Brain pericyte (primary cell): ENCODE results near the gene ERMN.
"Not testable (repeated sequence)": the region's sequence is repeated elsewhere in the genome, so short reads cannot be mapped to it uniquely, and the experiment has no call there.

Source experiments
- DNase-seq: peaks from one replicate; pipeline ENCODE4 v3.0.0-alpha.2; 2012; ENCODE audit warnings: low read depth, low spot score

The ERMN gene

DNA sequence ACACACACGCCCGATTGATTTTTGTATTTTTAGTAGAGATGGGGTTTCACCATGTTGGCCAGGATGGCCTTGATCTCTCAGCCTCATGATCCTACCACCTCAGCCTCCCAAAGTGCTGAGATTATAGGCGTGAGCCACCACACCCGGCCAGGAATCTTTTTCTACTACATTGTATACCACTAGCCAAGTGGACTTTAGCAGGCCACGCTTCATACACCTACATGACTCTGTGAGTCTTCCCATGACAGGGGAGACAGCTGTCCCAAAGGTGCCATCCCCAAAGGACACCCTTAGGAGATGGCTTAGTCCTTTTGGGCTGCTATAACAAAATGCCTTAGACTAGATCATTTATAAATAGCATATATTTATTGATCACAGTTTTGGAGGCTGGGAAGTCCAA is 32.8 kb downstream of the ERMN start:
- DNase-seq, result no peak

GRCh38 chr2:157291018-157291417 is 34.6 kb downstream of the ERMN start:
- DNase-seq, result no peak

DNA sequence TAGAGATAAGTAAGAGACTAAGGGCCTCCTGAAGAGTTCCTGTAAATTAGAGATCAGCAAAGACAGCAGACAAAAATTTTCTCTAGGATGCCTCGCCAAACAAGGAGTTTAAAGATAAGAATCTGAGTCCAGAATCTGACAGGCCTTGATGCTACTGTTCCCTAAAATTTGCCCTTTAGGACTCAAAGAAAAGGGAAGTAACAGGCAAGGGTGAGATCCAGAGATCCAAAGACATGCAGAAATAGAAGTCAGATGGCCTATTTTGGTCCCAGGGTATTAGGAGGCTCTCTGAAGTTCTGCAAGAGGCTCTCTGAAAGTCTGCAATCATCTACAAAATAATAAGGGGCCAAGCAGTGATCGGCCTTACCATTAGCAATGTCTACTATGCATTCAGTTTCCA is 35.1 kb downstream of the ERMN start:
- DNase-seq, result no peak

GRCh38 chr2:157287160-157287559 is 38.5 kb downstream of the ERMN start:
- DNase-seq, result no peak

DNA sequence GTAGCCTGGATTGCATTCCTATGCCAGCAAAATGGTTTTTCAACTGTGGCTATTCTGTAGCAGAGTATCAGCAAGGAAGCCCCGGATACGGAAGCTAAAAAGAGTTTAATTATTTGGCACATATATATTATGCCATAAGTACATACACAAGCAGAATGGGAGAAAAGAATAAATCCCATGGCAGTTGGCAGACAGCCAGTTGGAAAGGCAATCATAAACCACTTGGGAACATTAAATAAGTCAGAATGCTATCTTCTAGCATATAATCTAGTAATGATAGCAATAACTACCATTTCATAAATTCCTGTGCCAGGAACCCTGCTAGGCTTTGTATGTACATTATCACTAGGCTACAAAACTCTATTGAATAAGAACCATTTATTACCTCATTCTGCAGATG is 42.2 kb downstream of the ERMN start:
- DNase-seq, result no peak

- no peak for DNase-seq
These were observed 44.3 kb downstream of the ERMN start for GRCh38 chr2:157281316-157281715.

- not testable (repeated sequence) for DNase-seq
These were observed 46.3 kb downstream of the ERMN start for GRCh38 chr2:157279311-157279710.

- DNase-seq, result no peak
These were observed 53.9 kb downstream of the ERMN start for GRCh38 chr2:157271590-157272203.

GRCh38 chr2:157269922-157270321 is 55.7 kb downstream of the ERMN start:
- no peak for DNase-seq

- DNase-seq, result no peak
These were observed 56.6 kb downstream of the ERMN start for GRCh38 chr2:157269060-157269459.
